NT2/D1 (cell line): ENCODE data around the gene TNFRSF12A.

Experiments
- SUZ12 ChIP-seq: IDR thresholded peaks from 2 replicates; pipeline ENCODE4 v1.6.1; 2011; ENCODE audit not compliant: insufficient read length, insufficient read depth; ENCODE audit errors: extremely low read depth
- ZNF274 ChIP-seq: IDR thresholded peaks from 2 replicates; pipeline ENCODE4 v1.6.1; 2011; ENCODE audit warnings: mild to moderate bottlenecking, low read depth, low read length

DNA sequence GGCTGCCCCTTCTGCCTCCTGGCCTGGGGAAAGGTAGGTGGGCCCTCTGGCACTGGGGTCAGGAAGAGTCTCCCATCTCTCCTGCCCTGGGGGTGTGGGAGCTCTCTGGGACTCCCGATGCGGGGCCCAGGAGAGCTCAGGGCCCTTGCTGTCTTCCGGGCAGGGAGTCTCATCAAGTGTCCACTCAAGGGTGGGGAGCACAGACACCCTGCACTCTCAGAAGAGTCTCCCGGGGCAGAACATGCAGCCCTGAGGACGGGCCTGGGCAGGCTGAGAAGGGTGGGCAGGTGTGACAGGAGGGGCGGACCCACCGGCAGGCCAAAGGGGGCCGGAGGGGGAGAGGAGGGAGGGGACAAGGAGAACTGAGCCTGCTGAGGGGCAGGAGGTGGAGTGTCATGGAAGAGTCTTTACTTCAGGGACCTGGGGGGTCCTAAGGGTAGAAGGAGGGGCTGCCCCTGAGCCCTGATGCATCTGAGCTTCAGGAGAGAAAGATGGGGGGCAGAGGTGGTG lies 31.5 kb upstream of the TNFRSF12A start:
- TF ChIP-seq ZNF274 (no peak), SUZ12 (no peak)
